ENCODE measurements around the gene HOXD4. TPM values are rescaled to one million over a fixed set of nuclear protein-coding genes. Genes with fewer than 3 reads are reported as not detected.

Gene HOXD4
- total RNA-seq, 2 experiments from 2014 or later = not detected

DNA sequence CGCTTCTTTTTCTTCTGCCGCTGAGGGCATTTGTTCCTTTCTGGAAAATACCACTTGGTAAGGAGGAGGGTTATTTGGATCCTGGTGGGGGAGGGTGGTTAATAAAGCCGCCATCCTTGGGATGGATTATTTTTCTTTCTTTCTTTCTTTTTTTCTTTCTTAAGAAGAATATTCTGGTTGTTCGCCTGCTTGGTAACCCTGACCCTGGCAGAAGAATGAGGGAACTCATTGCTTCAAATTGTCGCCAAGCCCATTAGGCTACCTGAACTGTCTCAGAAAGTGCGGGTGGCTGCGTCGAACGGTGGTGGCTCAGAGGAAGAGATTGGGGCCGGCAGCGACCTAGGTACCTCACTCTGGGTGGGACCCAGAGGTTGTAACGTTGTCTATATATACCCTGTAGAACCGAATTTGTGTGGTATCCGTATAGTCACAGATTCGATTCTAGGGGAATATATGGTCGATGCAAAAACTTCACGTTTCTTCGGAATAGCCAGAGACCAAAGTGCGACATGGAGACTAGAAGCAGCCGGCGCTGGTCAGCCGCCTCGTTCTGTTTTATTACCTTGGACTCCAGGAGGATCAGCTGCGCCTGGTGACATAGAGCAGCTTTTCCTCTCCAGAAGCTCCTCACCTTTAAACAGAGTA, 1.3 kb upstream of the HOXD4 start:
- TF ChIP-seq, protein P1, sequence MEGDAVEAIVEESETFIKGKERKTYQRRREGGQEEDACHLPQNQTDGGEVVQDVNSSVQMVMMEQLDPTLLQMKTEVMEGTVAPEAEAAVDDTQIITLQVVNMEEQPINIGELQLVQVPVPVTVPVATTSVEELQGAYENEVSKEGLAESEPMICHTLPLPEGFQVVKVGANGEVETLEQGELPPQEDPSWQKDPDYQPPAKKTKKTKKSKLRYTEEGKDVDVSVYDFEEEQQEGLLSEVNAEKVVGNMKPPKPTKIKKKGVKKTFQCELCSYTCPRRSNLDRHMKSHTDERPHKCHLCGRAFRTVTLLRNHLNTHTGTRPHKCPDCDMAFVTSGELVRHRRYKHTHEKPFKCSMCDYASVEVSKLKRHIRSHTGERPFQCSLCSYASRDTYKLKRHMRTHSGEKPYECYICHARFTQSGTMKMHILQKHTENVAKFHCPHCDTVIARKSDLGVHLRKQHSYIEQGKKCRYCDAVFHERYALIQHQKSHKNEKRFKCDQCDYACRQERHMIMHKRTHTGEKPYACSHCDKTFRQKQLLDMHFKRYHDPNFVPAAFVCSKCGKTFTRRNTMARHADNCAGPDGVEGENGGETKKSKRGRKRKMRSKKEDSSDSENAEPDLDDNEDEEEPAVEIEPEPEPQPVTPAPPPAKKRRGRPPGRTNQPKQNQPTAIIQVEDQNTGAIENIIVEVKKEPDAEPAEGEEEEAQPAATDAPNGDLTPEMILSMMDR (IDR thresholded peaks at IDR 0.05) = no peak
- ChIA-PET POLR2A (no interaction called here), CTCF (no interaction called here)
- H3K36me3 Mint-ChIP-seq (ENCODE audit: low read depth) = no peaks in the 10 kb centered on the region
- no peaks in the 10 kb centered on the region for H3K36me3 ChIP-seq (ENCODE audit: insufficient read depth, low read length)
- no peaks in the 10 kb centered on the region for H3K9me3 Mint-ChIP-seq
- no peak for ATAC-seq (ENCODE audit: poor library complexity)
- no peaks in the 10 kb centered on the region for H3K4me1 Mint-ChIP-seq (ENCODE audit: low read depth)
- no peak overlapping the region for H3K27ac ChIP-seq (ENCODE audit: low read depth in 1 of 2, low read length in 2 of 2)
- peaks cover 83 to 96% of the 10 kb centered on the region in 2 experiments for H3K27me3 ChIP-seq (ENCODE audit: control insufficient read depth in 1 of 2, insufficient read depth in 2 of 2, low read length in 2 of 2)
- H3K4me3 ChIP-seq (ENCODE audit: low read length) = no peak overlapping the region
- intact Hi-C loops (cut with DNase I, micrococcal nuclease) = no loop called here
- H3K27me3 Mint-ChIP-seq = peaks cover 94% of the 10 kb centered on the region
- H3K9me3 ChIP-seq (ENCODE audit: control insufficient read depth in 1 of 2, insufficient read depth in 1 of 2, low read length in 2 of 2) = peaks cover 0 to 47% of the 10 kb centered on the region in 2 experiments
- no peak overlapping the region for H3K4me3 Mint-ChIP-seq
- DNase-seq = no peak
- H3K27ac Mint-ChIP-seq = no peak overlapping the region
- H3K4me1 ChIP-seq (ENCODE audit: insufficient read depth, low read length) = peaks cover 11% of the 10 kb centered on the region

DNA sequence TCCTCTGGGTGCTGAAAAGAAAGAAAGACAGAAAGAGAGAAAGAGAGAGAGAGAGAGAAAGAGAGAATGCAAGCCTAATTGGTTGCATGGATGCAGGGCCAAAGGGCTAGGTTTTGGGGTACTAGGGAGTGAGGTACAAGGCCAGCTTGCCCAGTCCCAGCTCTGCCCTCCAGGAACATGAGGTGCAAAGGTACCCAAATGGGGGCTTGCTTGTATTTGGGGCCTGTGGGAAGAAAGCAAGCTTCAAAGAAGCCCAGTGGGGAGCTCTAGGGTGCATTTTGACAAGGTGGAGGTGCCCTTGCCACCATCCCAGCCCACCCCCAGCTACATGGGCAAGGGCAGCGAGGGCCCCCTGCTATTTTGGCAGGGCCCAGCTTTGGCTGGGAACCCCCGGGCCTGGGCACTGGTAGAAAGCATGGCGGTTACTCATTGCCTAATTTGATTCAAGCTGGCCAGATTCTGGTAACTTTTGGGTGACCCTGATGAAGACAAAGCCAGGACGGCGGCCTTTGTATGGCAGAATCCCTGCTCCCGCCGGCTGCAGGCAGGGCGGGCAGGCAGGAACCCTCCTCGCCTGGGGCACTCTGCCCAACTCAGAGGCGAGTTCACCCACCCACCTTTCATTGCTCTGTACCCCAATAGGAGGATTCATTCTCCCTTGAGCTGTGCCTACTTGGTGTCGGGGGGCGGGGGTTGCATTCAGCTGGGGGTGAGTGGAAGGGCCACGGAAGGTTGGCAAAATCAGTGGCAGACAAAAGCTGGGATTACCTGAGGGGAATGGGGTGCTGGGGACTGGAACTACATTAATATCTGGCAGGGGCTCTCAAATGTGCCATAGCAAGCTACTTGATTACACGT, 537 bp upstream of the HOXD4 start:
- no peaks in the 10 kb centered on the region for H3K36me3 Mint-ChIP-seq (ENCODE audit: low read depth)
- H3K27ac Mint-ChIP-seq = no peak overlapping the region
- peaks cover 94% of the 10 kb centered on the region for H3K27me3 Mint-ChIP-seq
- ATAC-seq (ENCODE audit: poor library complexity) (no peak), DNase-seq (no peak)
- peaks cover 0 to 50% of the 10 kb centered on the region in 2 experiments for H3K9me3 ChIP-seq (ENCODE audit: control insufficient read depth in 1 of 2, insufficient read depth in 1 of 2, low read length in 2 of 2)
- H3K4me3 Mint-ChIP-seq = no peak overlapping the region
- no peaks in the 10 kb centered on the region for H3K9me3 Mint-ChIP-seq
- no peak overlapping the region for H3K27ac ChIP-seq (ENCODE audit: low read depth in 1 of 2, low read length in 2 of 2)
- H3K36me3 ChIP-seq (ENCODE audit: insufficient read depth, low read length) = no peaks in the 10 kb centered on the region
- CTCF ChIA-PET = interaction anchor here (0.6 kb wide), 1 partner anchor 951 kb away, joined by 3 read pairs; no protein-coding TSS in a partner anchor
- no peaks in the 10 kb centered on the region for H3K4me1 Mint-ChIP-seq (ENCODE audit: low read depth)
- no peak overlapping the region for H3K4me3 ChIP-seq (ENCODE audit: low read length)
- TF ChIP-seq, protein P1 (IDR thresholded peaks at IDR 0.05) = no peak
- POLR2A ChIA-PET = no interaction called here
- intact Hi-C loops (cut with DNase I, micrococcal nuclease) = no loop called here
- H3K4me1 ChIP-seq (ENCODE audit: insufficient read depth, low read length) = peaks cover 11% of the 10 kb centered on the region
- H3K27me3 ChIP-seq (ENCODE audit: control insufficient read depth in 1 of 2, insufficient read depth in 2 of 2, low read length in 2 of 2) = peaks cover 81 to 96% of the 10 kb centered on the region in 2 experiments

DNA sequence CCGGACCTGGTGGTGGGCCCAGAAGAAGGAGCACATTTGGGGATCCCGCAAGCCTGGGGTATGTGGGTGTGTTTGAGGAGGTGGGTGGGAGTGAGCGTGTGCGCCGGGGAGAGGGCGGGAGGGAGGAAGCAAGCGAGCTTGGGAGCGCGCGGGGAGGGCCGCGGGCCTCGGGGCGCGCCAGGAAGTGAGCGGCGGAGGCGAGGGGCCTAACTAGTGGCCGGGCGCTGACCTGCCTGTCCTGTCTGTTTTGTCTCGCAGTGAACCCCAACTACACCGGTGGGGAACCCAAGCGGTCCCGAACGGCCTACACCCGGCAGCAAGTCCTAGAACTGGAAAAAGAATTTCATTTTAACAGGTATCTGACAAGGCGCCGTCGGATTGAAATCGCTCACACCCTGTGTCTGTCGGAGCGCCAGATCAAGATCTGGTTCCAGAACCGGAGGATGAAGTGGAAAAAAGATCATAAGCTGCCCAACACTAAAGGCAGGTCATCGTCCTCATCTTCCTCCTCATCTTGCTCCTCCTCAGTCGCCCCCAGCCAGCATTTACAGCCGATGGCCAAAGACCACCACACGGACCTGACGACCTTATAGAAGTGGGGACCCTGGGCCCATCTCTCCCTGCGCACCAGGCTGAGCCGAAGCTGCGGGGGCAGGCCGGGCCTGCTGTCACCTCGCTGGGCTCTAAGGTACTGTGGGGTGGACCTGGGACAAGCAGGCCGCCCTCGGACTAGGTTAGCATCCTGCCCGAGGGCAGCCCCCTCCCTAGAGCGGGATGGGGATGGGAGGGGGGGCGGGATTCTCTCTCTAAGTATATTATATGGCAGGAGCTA, 1.2 kb downstream of the HOXD4 start:
- H3K4me3 Mint-ChIP-seq = no peak overlapping the region
- peaks cover 74 to 97% of the 10 kb centered on the region in 2 experiments for H3K27me3 ChIP-seq (ENCODE audit: control insufficient read depth in 1 of 2, insufficient read depth in 2 of 2, low read length in 2 of 2)
- no peak overlapping the region for H3K4me3 ChIP-seq (ENCODE audit: low read length)
- ChIA-PET CTCF (no interaction called here), POLR2A (no interaction called here)
- DNase-seq = no peak
- H3K4me1 Mint-ChIP-seq (ENCODE audit: low read depth) = peaks cover 7% of the 10 kb centered on the region
- TF ChIP-seq, protein P1 (IDR thresholded peaks at IDR 0.05) = no peak
- peaks cover 91% of the 10 kb centered on the region for H3K27me3 Mint-ChIP-seq
- H3K27ac Mint-ChIP-seq = no peak overlapping the region
- peaks cover 14% of the 10 kb centered on the region for H3K4me1 ChIP-seq (ENCODE audit: insufficient read depth, low read length)
- H3K9me3 Mint-ChIP-seq = no peaks in the 10 kb centered on the region
- H3K27ac ChIP-seq (ENCODE audit: low read depth in 1 of 2, low read length in 2 of 2) = no peak overlapping the region
- H3K36me3 Mint-ChIP-seq (ENCODE audit: low read depth) = no peaks in the 10 kb centered on the region
- no peak for ATAC-seq (ENCODE audit: poor library complexity)
- peaks cover 0 to 56% of the 10 kb centered on the region in 2 experiments for H3K9me3 ChIP-seq (ENCODE audit: control insufficient read depth in 1 of 2, insufficient read depth in 1 of 2, low read length in 2 of 2)
- intact Hi-C loops (cut with DNase I, micrococcal nuclease) = no loop called here
- H3K36me3 ChIP-seq (ENCODE audit: insufficient read depth, low read length) = no peaks in the 10 kb centered on the region
